ENCODE data around the gene NAT8. TPM values are rescaled to one million over a fixed set of nuclear protein-coding genes. Genes with fewer than 3 reads are reported as not detected.
A peak's percentile ranks its signal among the peaks of the same experiment; 100 is the strongest.
"Not testable (repeated sequence)": the region's sequence is repeated elsewhere in the genome, so short reads cannot be mapped to it uniquely, and the experiment has no call there.

Gene NAT8
- total RNA-seq (2021; ENCODE audit: unreplicated experiment) (not detected), Bru-seq, nascent RNA (not detected), BruChase-seq, experiment 1, labeled RNA remaining after a 2-hour chase (not detected), BruChase-seq, experiment 2, labeled RNA remaining after a 6-hour chase (not detected)
- not detected for polyA plus RNA-seq (2012; ENCODE audit: insufficient read length)
- long read RNA-seq = 0 reads

GRCh38 chr2:73642338-73643018, at the start of gene NAT8:
Gene NAT8 (minus strand): TSS chr2:73642422. CDS start chr2:73641628, 794 bp downstream.
- ATAC-seq = peak; percentile 21; the same call in 1 of the 2 replicates

GRCh38 chr2:73690372-73691088, 48.3 kb upstream of the NAT8 start:
- H3K4me1 ChIP-seq (ENCODE audit: control insufficient read depth, insufficient read depth, low read length); H3K27me3 ChIP-seq (ENCODE audit: control insufficient read depth, insufficient read depth, low read length); POLR2A ChIA-PET; H3K27ac ChIP-seq (ENCODE audit: low read length); H3K36me3 ChIP-seq (ENCODE audit: control insufficient read depth, insufficient read depth, low read length); in situ Hi-C loops (cut with HindIII; ENCODE audit: low pct_unique_long_range_greater_than_20kb, low sequenced_read_pairs); BruUV-seq (replicated peaks); intact Hi-C loops (cut with micrococcal nuclease; ENCODE audit: unreplicated experiment); H3K9me3 ChIP-seq (ENCODE audit: control insufficient read depth, insufficient read depth, low read depth, low read length); H3K4me3 ChIP-seq (ENCODE audit: low read depth in 2 of 2, low read length in 2 of 2): not testable (repeated sequence)
- CTCF ChIA-PET = interaction anchor here (0.6 kb wide), 1 partner anchor 189 kb away, joined by 3 read pairs; no protein-coding TSS in a partner anchor
- peak; percentile 8 for DNase-seq (ENCODE audit: low read depth, low spot score)
- TF ChIP-seq CTCF (IDR thresholded peaks at IDR 0.05) = peak; percentile 24; the same call in 1 of the 2 replicates
- peak; percentile 95 for ATAC-seq

More at GRCh38 chr2:73642338-73643018, at the start of gene NAT8:
- in situ Hi-C loops (cut with HindIII; ENCODE audit: low pct_unique_long_range_greater_than_20kb, low sequenced_read_pairs) = no loop called here
- H3K4me1 ChIP-seq (ENCODE audit: control insufficient read depth, insufficient read depth, low read length) = no peaks in the 10 kb centered on the region
- intact Hi-C loops (cut with micrococcal nuclease; ENCODE audit: unreplicated experiment) = no loop called here
- no peak within 1 kb of the TSS for H3K27ac ChIP-seq (ENCODE audit: low read length)
- ChIA-PET CTCF (no interaction called here), POLR2A (no interaction called here)
- H3K27me3 ChIP-seq (ENCODE audit: control insufficient read depth, insufficient read depth, low read length) = no peaks in the 10 kb centered on the region
- DNase-seq (ENCODE audit: low read depth, low spot score) = no peak
- no TSS peak for BruUV-seq (replicated peaks)
- TF ChIP-seq POLR2AphosphoS5 (IDR thresholded peaks at IDR 0.05; ENCODE audit: low read depth, low read length) = no peak
- TF ChIP-seq SIN3A (IDR thresholded peaks at IDR 0.05; ENCODE audit: borderline replicate concordance, insufficient read depth, low read depth, low read length) = no peak
- no peak for TF ChIP-seq TCF7L2 (IDR thresholded peaks at IDR 0.05; ENCODE audit: low read depth, low read length)
- no peak within 1 kb of the TSS for H3K4me3 ChIP-seq (ENCODE audit: low read depth in 2 of 2, low read length in 2 of 2)
- no peaks in the 10 kb centered on the region for H3K36me3 ChIP-seq (ENCODE audit: control insufficient read depth, insufficient read depth, low read length)
- H3K9me3 ChIP-seq (ENCODE audit: control insufficient read depth, insufficient read depth, low read depth, low read length) = no peaks in the 10 kb centered on the region

- CTCF ChIA-PET; BruUV-seq (replicated peaks); H3K4me3 ChIP-seq (ENCODE audit: low read depth in 2 of 2, low read length in 2 of 2); H3K27me3 ChIP-seq (ENCODE audit: control insufficient read depth, insufficient read depth, low read length); intact Hi-C loops (cut with micrococcal nuclease; ENCODE audit: unreplicated experiment); DNase-seq (ENCODE audit: low read depth, low spot score); H3K9me3 ChIP-seq (ENCODE audit: control insufficient read depth, insufficient read depth, low read depth, low read length); H3K27ac ChIP-seq (ENCODE audit: low read length); in situ Hi-C loops (cut with HindIII; ENCODE audit: low pct_unique_long_range_greater_than_20kb, low sequenced_read_pairs); H3K4me1 ChIP-seq (ENCODE audit: control insufficient read depth, insufficient read depth, low read length); H3K36me3 ChIP-seq (ENCODE audit: control insufficient read depth, insufficient read depth, low read length); POLR2A ChIA-PET; ATAC-seq: not testable (repeated sequence)
Observed at GRCh38 chr2:73688494-73688893, 46.3 kb upstream of the NAT8 start.
